ENCODE measurements around the gene SLC16A10. TPM values are rescaled to one million over a fixed set of nuclear protein-coding genes. Genes with fewer than 3 reads are reported as not detected.

SLC16A10 gene
- total and polyA plus RNA-seq, 2 of the 8 experiments (the other 6 are each of a cell fraction or from before 2014, with no cell fraction given), result 18.6 to 23.2 TPM

DNA sequence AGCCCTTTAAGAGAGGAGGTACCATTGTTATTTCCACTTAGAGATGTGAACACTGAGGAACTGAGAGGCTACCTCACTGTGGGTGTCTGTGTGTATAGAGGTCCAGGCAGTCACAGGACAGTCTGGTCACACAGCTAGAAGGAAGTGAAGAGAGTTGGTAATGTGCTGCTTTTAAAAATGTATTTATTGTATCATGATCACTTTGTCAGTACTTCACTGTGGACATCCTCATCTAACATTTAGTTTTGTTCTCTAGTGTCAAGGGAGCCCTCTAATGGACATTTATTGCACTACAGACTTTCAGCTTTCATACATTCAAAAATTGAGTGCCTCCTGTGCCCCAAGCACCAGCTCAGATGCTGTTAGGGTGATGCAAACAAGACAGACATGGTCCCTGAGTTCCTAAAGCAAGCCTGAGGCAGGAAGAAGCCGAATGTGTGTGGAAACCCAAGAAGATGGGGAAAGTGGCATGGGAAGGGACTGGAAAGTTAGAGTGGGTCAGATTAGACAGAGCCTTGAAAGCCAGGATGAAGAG is 123.0 kb downstream of the SLC16A10 start:
- ChIA-PET POLR2A (ENCODE audit: partially characterized antibody) (no interaction called here), CTCF (ENCODE audit: partially characterized antibody) (interaction anchor here (0.6 to 5.3 kb wide), 29 partner anchors 9 to 209 kb away, joined by 3 to 59 read pairs (median 5); a partner anchor contains a TSS)
- peak overlapping the region; percentile 72 for H4K91ac ChIP-seq (replicated peaks; ENCODE audit: insufficient read length, low read length)
- no peak overlapping the region for H2BK12ac ChIP-seq (ENCODE audit: low read depth, low read length)
- TF ChIP-seq BCL11A (IDR thresholded peaks at IDR 0.05; ENCODE audit: low read depth in 2 of 2, low read length in 2 of 2), result no peak
- TF ChIP-seq RAD21 (IDR thresholded peaks at IDR 0.05 in 1 of 2, conservative IDR thresholded peaks at IDR 0.05 in 1 of 2; ENCODE audit: low read depth in 2 of 2, low read length in 2 of 2), result peak; percentile 80 to 82
- peak in 2 of 3 experiments; percentile 52 to 73; a peak in 3 of 4 replicates for TF ChIP-seq CTCF (IDR thresholded peaks at IDR 0.05; ENCODE audit: control extremely low read depth in 1 of 3, insufficient read depth in 1 of 3, low read depth in 1 of 3, low read length in 3 of 3)
- no peak for TF ChIP-seq TCF12 (IDR thresholded peaks at IDR 0.05; ENCODE audit: low read depth, low read length)
- H3K27ac ChIP-seq (ENCODE audit: low read depth, low read length), result no peak overlapping the region
- H3K9ac ChIP-seq (replicated peaks in 1 of 4; ENCODE audit: extremely low read depth in 1 of 4, low read depth in 3 of 4, low read length in 3 of 4), result no peak overlapping the region
- H2BK120ac ChIP-seq (replicated peaks; ENCODE audit: low read depth, low read length), result no peak overlapping the region
- H3K56ac ChIP-seq (replicated peaks; ENCODE audit: insufficient read length, low read depth, low read length), result no peak overlapping the region
- H3K4ac ChIP-seq (replicated peaks; ENCODE audit: insufficient read length, low read depth, low read length), result no peak overlapping the region
- no peaks in the 10 kb centered on the region for H3K36me3 ChIP-seq (ENCODE audit: control insufficient read depth in 2 of 4, insufficient read depth in 4 of 4, low read length in 3 of 4)
- no peaks in the 10 kb centered on the region for H3K27me3 ChIP-seq (replicated peaks in 1 of 4; ENCODE audit: control insufficient read depth in 3 of 4, extremely low read depth in 1 of 4, insufficient read depth in 3 of 4, low read length in 3 of 4)
- no peaks in the 10 kb centered on the region for H3K79me1 ChIP-seq (ENCODE audit: low read depth, low read length)
- no peak overlapping the region for H3K14ac ChIP-seq (ENCODE audit: insufficient read length)
- H3K18ac ChIP-seq (ENCODE audit: extremely low read depth, low read length), result no peak overlapping the region; the same call in 1 of the 2 replicates
- no peak overlapping the region for H2BK15ac ChIP-seq (ENCODE audit: low read length)
- DNase-seq (ENCODE audit: low read depth in 1 of 2, low spot score in 2 of 2), result peak in 1 of 2 experiments; percentile 49
- FAIRE-seq, result peak; percentile 92
- H4K5ac ChIP-seq (ENCODE audit: insufficient read length, low read depth, low read length), result no peak overlapping the region
- H3K4me3 ChIP-seq (ENCODE audit: extremely low read depth in 1 of 4, insufficient read depth in 2 of 4, low read depth in 3 of 4, low read length in 4 of 4), result no peak overlapping the region
- no peak overlapping the region for H2AK5ac ChIP-seq (ENCODE audit: low read depth, low read length)
- H4K8ac ChIP-seq (ENCODE audit: extremely low read depth, insufficient read depth, low read length), result peak overlapping the region; percentile 72; the same call in 1 of the 2 replicates
- no peak overlapping the region for H2BK5ac ChIP-seq (ENCODE audit: low read depth, low read length)
- H3K4me2 ChIP-seq (ENCODE audit: insufficient read depth in 1 of 2, low read depth in 2 of 2, low read length in 2 of 2), result no peak overlapping the region
- H3K23me2 ChIP-seq (ENCODE audit: low read depth, low read length), result no peaks in the 10 kb centered on the region
- H3K4me1 ChIP-seq (replicated peaks in 1 of 4; ENCODE audit: control insufficient read depth in 3 of 4, insufficient read depth in 4 of 4, low read length in 3 of 4), result peaks cover 0 to 3% (median 1%) of the 10 kb centered on the region in 4 experiments; a peak in 2 of 7 replicates
- 54% methylated on average over 1 of the region's 1 CpG; no CpG with 5 or more reads in 1 of the 2 experiments for WGBS, 2 experiments (ENCODE audit: extremely low coverage in 1 of 2, insufficient coverage in 1 of 2, insufficient read length in 1 of 2, insufficient replicate concordance in 2 of 2, low coverage in 1 of 2, low lambda C conversion rate in 2 of 2, missing lambda C conversion rate in 1 of 2)
- no peaks in the 10 kb centered on the region for H3K79me2 ChIP-seq (ENCODE audit: control insufficient read depth in 1 of 2, insufficient read depth in 2 of 2, low read length in 2 of 2)
- no peak overlapping the region for H2AFZ ChIP-seq (ENCODE audit: low read length)
- H3K23ac ChIP-seq (ENCODE audit: insufficient read length), result no peak overlapping the region
- no peak overlapping the region for H2BK20ac ChIP-seq (ENCODE audit: low read length)
- no peaks in the 10 kb centered on the region for H4K20me1 ChIP-seq (replicated peaks in 1 of 2; ENCODE audit: control insufficient read depth in 1 of 2, insufficient read depth in 2 of 2, low read length in 2 of 2)
- no peaks in the 10 kb centered on the region for H3K9me3 ChIP-seq (ENCODE audit: insufficient read depth in 2 of 2, low read depth in 1 of 2, low read length in 1 of 2)
